GM18861 (cell line): ENCODE measurements around the gene OR4D5.

Source experiments
- ATAC-seq: cut with Tn5 transposase; IDR thresholded peaks from one replicate; pipeline ENCODE4 v1.9.1; 2021; ENCODE audit not compliant: unreplicated experiment

Gene OR4D5

GRCh38 chr11:123939317-123939716, at the start of gene OR4D5:
TSS of gene OR4D5 (plus strand) at chr11:123939617. CDS start at chr11:123939617, 0 bp downstream.
- ATAC-seq = no peak

GRCh38 chr11:123892031-123892430, 47.4 kb upstream of the OR4D5 start:
- no peak for ATAC-seq

DNA sequence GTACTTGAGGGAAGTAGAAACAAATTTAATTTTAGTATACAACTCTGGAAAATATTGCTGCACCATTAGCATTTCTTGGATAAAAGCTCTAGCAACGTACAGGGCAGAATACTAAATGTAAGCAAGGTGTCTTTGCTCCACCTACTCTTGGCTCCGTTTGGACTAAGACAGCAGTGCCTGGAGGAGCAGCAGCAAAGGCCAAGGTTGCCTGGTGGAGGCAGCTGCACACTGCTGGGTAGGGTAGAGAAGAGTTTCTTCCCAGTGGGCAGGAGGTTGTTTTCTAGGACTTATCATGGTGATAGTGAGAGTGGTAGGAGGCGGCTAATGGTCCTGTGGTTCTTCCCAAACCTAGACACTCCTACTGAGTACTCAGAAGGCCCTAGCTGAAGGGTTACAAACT, 39.6 kb upstream of the OR4D5 start:
- no peak for ATAC-seq

GRCh38 chr11:123901867-123902266, 37.5 kb upstream of the OR4D5 start, which contains the start of gene OR8D4:
TSS of gene OR8D4 (plus strand) at chr11:123902167. CDS start at chr11:123906432, 4,265 bp downstream.
- ATAC-seq = no peak

GRCh38 chr11:123903932-123904331, 35.5 kb upstream of the OR4D5 start:
- no peak for ATAC-seq

- no peak for ATAC-seq
Measured at GRCh38 chr11:123904932-123905331, 34.5 kb upstream of the OR4D5 start.

DNA sequence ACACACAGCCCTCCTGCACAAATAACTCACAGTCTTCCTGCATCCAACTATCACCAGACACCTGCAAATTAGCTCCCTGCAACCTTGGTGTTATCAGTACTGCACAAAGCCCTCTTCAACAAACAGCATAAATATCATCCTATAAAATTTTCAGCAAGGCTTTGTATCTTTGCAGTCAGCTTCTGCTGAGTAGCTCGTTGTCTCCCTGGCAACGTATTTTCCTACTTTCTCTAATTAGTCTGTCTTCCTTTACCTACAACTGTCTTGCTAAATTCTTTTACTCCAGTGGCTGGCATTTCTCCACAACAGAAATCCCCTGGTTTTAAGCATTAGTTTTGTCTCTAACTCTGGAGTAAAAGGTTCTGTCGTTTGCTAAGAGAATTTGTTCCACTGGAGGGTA, 33.6 kb upstream of the OR4D5 start:
- no peak for ATAC-seq

- no peak for ATAC-seq
Measured at GRCh38 chr11:123920943-123921342, 18.5 kb upstream of the OR4D5 start.

DNA sequence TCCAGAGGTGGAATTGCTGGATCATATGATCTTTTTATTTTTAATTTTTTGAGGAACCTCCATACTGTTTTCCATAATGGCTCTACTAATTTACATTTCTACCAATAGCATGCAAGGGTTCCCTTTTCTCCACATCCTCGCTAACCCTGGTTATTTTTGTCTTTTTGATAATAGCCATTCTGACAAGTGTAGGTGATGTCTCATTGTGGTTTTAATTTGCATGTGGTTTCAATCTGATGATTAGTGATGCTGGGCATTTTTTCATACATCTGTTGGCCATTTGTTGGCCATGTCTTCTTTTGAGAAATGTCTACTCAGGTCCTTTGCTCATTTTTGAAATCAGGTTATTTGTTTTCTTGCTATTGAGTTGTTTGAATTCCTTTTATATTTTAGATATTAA, 15.4 kb upstream of the OR4D5 start:
- ATAC-seq = no peak

GRCh38 chr11:123942413-123942812, 3.0 kb downstream of the OR4D5 start:
- ATAC-seq = no peak

DNA sequence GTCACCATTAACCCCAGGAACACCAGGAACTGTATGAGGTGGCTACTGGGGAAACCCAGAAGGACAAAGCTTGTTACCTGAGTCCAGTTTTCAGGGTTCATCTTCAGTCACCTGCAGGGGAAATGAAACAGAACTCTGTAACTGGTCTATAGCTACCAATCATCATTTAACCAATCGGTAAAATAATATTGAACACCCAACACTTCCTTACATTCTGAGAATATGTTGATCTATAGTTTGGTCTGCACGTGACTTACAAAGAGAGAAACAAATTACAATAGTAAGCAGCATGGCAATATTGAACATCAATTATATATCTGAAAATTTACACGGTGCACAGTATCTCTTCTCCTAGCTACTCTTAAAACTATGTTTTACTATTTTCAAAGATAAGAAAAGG, 4.3 kb downstream of the OR4D5 start, which contains the start of gene OR6T1:
OR6T1 (minus strand) TSS at position 101 of the 400 bp plus-strand sequence; CDS start at position 101, 0 bp downstream.
- ATAC-seq = no peak

GRCh38 chr11:123945132-123945531, 5.7 kb downstream of the OR4D5 start:
- no peak for ATAC-seq

DNA sequence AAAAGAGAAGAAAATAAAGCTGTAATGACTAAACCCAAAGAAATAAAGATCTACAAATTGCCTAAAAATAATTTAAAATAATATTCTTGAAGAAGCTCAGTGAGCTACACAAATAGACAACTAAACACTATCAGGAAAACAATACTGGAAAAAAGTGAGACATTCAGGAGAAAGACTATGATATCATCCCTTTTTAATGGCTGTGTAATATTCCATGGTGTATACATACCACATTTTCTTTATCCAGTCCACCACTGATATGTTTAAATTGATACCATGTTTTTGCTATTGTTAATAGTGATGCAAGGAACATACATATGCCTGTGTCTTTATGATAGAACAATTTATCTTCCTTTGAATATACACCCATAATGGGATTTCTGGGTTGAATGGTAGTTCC, 17.3 kb downstream of the OR4D5 start:
- no peak for ATAC-seq

DNA sequence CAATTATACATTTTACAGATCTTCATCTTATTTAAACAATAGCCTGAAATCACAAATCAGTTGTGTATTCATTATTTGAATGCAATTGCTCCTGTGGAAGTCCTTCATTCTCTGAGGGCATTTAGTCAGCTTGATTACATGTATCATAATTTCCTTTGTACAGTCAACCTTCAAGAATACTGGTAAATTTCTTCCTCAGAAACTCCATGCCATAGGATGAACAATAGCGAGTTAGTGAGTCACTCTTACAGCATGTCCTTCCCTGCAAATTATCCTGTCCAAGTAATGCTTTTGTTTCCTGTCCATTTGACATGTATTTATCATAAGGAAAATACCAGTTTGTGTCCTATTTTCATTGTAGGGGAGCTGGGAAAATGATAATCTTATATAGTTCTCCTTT, 34.4 kb downstream of the OR4D5 start:
- no peak for ATAC-seq

GRCh38 chr11:123976770-123977560, 37.5 kb downstream of the OR4D5 start:
- no peak for ATAC-seq

GRCh38 chr11:123977731-123978347, 38.4 kb downstream of the OR4D5 start, which contains the start of gene OR10S1:
TSS of gene OR10S1 (minus strand) at chr11:123977781. CDS start at chr11:123977664, 117 bp downstream.
- ATAC-seq = no peak

- ATAC-seq = no peak
Measured at GRCh38 chr11:123979311-123979710, 39.9 kb downstream of the OR4D5 start.
